Amygdala (tissue), 56 donors: Measurements from ENCODE around the gene NT5DC4.

Experiments used
- DNase-seq, 56 donors: peaks; one replicate each; lab custom pipeline; 2025; lab: John Stamatoyannopoulos, UW

NT5DC4 gene

GRCh38 chr2:112720785-112721184, at the start of gene NT5DC4:
NT5DC4 (plus strand) TSS chr2:112721020; CDS start chr2:112721080, 60 bp downstream.
- no peak for DNase-seq

DNA sequence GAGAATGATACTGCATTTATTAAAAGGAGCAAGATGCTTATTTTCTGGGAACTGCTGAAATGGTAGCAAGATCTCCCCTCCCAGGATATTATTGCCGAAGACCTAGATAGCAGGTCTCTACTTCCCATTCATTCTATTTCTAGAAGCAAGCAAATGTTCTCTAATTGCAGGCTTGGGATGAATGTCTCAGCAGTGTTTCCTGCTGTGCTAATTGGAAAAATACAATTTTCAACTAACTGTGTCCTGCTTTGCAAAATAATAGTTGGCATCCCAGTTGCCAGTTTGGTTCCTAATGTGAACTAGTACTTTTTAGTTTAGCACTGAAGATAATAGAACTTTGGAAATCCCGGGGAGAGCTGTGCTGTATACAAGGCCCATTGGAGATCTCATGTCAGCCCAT, 49.0 kb upstream of the NT5DC4 start:
- DNase-seq: no peak

DNA sequence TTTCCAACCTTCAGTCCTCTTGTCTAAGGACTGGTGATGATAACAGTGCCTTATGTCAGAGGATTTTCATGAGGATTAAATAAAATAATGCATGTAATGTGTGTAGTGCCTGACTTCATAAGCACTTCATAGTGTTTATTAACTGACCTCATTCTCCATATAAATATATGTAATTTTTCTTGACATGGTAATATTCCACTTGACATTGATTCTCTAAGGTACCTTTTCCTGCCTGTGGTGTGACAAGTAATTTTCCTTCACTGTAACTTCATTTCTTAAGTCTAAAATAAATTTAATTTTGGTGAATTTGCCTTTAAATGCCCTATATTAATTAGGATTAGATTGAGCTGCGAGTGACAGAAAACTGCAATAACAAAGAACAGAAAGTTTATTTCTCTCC, 47.8 kb upstream of the NT5DC4 start:
- no peak for DNase-seq

DNA sequence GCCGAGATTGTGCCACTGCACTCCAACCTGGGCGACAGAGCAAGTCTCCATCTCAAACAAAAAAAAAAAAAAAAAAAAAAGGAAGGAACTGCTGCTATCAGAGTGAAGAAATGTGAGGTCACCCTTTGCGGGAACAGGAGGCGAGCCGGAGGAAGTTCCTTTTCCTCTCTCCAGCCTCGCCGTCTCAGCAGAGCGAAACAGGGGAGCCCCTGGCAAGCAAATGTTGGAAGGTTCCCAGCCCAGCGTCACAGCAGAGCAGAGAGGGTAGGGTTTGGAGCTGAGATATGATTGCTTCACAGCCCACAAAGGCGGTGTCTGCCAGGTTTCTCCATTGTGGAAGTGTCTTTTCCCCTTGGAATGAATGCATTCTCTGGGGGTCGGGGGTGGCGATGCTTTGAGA, 46.6 kb upstream of the NT5DC4 start:
- DNase-seq: peak in 18 of 56 donors; percentile 10 to 49 (median 21)

DNA sequence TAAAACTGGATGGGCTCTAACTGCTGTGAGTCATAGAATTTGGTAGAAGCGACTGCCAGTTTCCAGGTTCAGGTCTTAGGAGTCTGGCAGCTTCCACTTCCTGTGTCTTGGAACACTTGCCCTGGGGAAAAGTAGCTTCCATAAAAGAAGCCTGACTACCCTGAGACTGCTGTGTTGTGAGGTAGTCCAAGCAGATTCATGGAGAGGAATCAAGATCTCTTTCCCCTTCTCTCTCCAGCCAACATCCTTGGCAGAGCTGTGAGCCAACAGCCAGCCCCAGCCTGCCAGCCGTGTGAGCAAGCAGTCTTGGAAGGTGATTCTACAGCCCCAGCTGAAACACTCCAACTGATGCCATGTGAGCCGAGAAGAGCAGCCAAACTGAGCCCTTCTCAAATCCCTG, 41.3 kb upstream of the NT5DC4 start:
- DNase-seq: peak in 27 of 56 donors; percentile 9 to 74 (median 26)

- DNase-seq: no peak
Observed at GRCh38 chr2:112680666-112681101, 40.1 kb upstream of the NT5DC4 start.

- no peak for DNase-seq
Observed at GRCh38 chr2:112682101-112682500, 38.7 kb upstream of the NT5DC4 start.

DNA sequence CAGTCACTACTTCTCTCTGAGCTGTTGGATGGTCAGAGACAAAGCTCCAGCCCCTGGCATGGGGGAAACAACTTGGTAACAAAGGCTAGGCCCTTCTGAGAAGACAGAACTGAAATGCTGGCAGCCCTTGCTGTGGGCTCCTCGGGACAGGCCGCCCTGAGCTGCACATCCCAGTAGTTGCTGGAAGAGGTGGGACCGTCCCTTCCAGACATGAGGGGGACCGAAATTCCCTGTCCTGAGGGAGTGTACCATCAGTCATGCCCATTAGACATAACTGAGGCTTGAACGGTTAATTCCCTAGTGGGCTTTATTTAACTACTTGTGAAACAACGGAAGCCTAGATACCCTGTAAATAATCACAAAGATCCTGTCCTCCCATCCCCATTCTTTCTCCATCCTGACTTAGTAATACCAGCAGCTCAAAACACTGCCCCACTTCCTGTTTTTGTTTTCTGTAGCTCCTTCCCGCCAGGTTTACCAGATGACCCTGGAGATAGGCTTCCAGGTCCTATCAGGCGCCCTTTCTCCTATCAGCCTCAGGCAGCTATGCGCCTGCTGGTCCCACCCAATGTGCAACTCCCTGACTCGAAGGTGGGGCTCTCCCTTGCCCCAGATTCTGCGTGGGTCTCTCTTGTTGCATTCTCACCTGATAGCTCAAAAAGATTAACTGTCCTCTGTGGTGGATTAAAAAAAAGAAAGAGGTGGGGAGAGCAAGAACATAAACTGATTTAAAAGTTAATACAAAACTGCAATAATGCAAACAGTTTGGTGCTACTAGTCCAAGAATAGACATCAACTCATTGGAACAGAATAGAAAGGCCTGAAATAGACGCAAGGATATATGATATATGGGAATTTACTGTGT, 37.0 kb upstream of the NT5DC4 start:
- no peak for DNase-seq

- no peak for DNase-seq
Observed at GRCh38 chr2:112684415-112684775, 36.4 kb upstream of the NT5DC4 start.

GRCh38 chr2:112685271-112685884, 35.4 kb upstream of the NT5DC4 start:
- DNase-seq: no peak

GRCh38 chr2:112686348-112687217, 34.2 kb upstream of the NT5DC4 start:
- no peak for DNase-seq

- no peak for DNase-seq
Observed at GRCh38 chr2:112687522-112687921, 33.3 kb upstream of the NT5DC4 start.

- no peak for DNase-seq
Observed at GRCh38 chr2:112688086-112688880, 32.5 kb upstream of the NT5DC4 start.

GRCh38 chr2:112690853-112691401, 29.9 kb upstream of the NT5DC4 start:
- peak in 35 of 56 donors; percentile 11 to 73 (median 40) for DNase-seq

DNA sequence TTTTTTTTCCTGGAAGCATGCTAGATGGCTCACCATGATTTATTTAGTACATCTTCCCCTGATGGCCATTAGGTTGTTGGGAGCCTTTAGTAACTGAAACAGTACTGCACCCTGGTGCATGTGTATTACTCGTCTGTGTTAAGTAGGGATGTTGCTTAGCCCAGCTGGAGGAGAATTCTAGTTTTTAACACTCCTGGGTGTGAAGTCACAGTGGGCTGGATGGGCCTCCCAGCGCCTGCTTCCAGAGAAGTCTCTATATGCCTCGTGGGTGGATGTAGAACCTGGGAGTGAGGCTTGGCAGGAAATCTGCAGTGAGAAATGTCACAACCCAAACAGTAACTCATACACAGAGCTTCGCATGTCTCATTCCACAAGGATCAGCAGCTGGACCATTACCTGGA, 28.9 kb upstream of the NT5DC4 start:
- DNase-seq: peak in 4 of 56 donors; percentile 6 to 45 (median 10)

- no peak for DNase-seq
Observed at GRCh38 chr2:112692495-112692911, 28.3 kb upstream of the NT5DC4 start.

- no peak for DNase-seq
Observed at GRCh38 chr2:112692918-112693317, 27.9 kb upstream of the NT5DC4 start.

- DNase-seq: no peak
Observed at GRCh38 chr2:112693596-112693995, 27.2 kb upstream of the NT5DC4 start.

DNA sequence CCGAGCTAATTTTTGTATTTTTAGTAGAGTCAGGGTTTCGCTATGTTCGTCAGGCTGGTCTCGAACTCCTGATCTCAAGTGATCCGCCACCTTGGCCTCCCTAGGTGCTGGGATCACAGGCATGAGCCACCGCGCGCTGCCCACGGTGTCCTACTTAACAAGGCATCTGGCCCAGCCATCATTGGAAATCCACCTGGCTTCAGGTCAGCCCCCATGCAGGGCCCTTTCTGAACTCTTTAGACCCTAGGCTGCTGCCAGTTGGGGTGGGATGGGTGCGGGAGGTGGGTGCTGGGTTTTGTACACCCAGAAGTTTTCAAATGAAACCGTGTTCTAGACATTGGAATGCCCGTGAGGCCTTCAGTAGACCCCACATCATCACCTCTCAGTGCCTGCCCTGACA, 26.6 kb upstream of the NT5DC4 start:
- DNase-seq: no peak
